ENCODE results near the gene RNF144B. TPM values are rescaled to one million over a fixed set of nuclear protein-coding genes. Genes with fewer than 3 reads are reported as not detected.

RNF144B gene
- total and polyA plus RNA-seq, 2 of the 13 experiments (the other 11 are each of a cell fraction or from before 2014, with no cell fraction given), result 1.8 to 4.3 TPM

GRCh38 chr6:18503593-18504231 lies 116.6 kb downstream of the RNF144B start (continued):
- TF ChIP-seq SCMH1 (CRISPR knock-in tag; IDR thresholded peaks at IDR 0.05; ENCODE audit: borderline replicate concordance), result no peak
- TF ChIP-seq ZNF513 (CRISPR knock-in tag; conservative IDR thresholded peaks at IDR 0.05), result no peak
- no peak for TF ChIP-seq ZNF619 (CRISPR knock-in tag; IDR thresholded peaks at IDR 0.05)
- TF ChIP-seq ZNF660 (CRISPR knock-in tag; IDR thresholded peaks at IDR 0.05; ENCODE audit: borderline replicate concordance, low read depth), result no peak
- TF ChIP-seq MTA1 (CRISPR knock-in tag; IDR thresholded peaks at IDR 0.05; ENCODE audit: borderline replicate concordance), result no peak
- TF ChIP-seq XRCC5 (optimal IDR thresholded peaks at IDR 0.05; ENCODE audit: low read length), result no peak
- TF ChIP-seq SNAPC4 (CRISPR knock-in tag; IDR thresholded peaks at IDR 0.05), result no peak
- TF ChIP-seq ZNF800 (CRISPR knock-in tag; IDR thresholded peaks at IDR 0.05), result peak; percentile 56; the same call in 1 of the 2 replicates
- no peak for TF ChIP-seq ATRX (CRISPR knock-in tag; IDR thresholded peaks at IDR 0.05; ENCODE audit: borderline replicate concordance)
- peak; percentile 33; the same call in 1 of the 2 replicates for TF ChIP-seq ETV5 (CRISPR knock-in tag; IDR thresholded peaks at IDR 0.05; ENCODE audit: borderline replicate concordance)
- no peak; the same call in 1 of the 2 replicates for TF ChIP-seq TOE1 (CRISPR knock-in tag; IDR thresholded peaks at IDR 0.05)
- TF ChIP-seq FOXC1 (CRISPR knock-in tag; IDR thresholded peaks at IDR 0.05; ENCODE audit: borderline replicate concordance), result 0 out of 2 replicates have a peak, but pooled peaks have one; percentile 42
- no peak for TF ChIP-seq EP300 (IDR thresholded peaks at IDR 0.05; ENCODE audit: low read depth in 2 of 2, low read length in 2 of 2)
- TF ChIP-seq EP300 (CRISPR knock-in tag; IDR thresholded peaks at IDR 0.05; ENCODE audit: borderline replicate concordance), result no peak
- no peak for TF ChIP-seq NFE2L1 (CRISPR knock-in tag; IDR thresholded peaks at IDR 0.05; ENCODE audit: borderline replicate concordance)
- TF ChIP-seq MAZ (IDR thresholded peaks at IDR 0.05; ENCODE audit: borderline replicate concordance, low read depth, low read length), result no peak
- TF ChIP-seq MAZ (CRISPR knock-in tag; IDR thresholded peaks at IDR 0.05; ENCODE audit: low read depth), result no peak
- no peak for TF ChIP-seq TP53 (CRISPR knock-in tag; conservative IDR thresholded peaks at IDR 0.05)
- peak; percentile 48; the same call in 1 of the 2 replicates for TF ChIP-seq REPIN1 (CRISPR knock-in tag; IDR thresholded peaks at IDR 0.05; ENCODE audit: borderline replicate concordance, low read depth)
- no peak for TF ChIP-seq ZNF737 (CRISPR knock-in tag; IDR thresholded peaks at IDR 0.05; ENCODE audit: borderline replicate concordance)
- peak; percentile 17; the same call in 1 of the 2 replicates for TF ChIP-seq RXRB (CRISPR knock-in tag; IDR thresholded peaks at IDR 0.05; ENCODE audit: borderline replicate concordance)
